ENCODE results near the gene TMEM184A.
A peak's percentile ranks its signal among the peaks of the same experiment; 100 is the strongest.

DNA sequence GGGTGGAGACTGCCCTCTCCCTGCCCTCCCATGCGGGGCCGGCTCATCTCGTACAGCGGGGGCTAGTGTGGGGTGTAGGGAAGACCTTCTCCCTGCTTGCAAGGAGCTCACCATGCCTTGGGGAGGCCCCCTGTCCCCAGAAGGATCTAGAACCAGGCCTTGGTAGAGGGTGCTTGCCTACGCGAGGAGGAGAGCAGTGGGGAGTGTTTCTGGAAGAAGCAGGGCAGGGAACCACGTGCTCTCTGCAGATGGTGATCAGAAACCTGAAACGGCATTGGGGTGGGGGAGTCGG lies 22.8 kb downstream of the TMEM184A start:
- TF ChIP-seq, protein P1, sequence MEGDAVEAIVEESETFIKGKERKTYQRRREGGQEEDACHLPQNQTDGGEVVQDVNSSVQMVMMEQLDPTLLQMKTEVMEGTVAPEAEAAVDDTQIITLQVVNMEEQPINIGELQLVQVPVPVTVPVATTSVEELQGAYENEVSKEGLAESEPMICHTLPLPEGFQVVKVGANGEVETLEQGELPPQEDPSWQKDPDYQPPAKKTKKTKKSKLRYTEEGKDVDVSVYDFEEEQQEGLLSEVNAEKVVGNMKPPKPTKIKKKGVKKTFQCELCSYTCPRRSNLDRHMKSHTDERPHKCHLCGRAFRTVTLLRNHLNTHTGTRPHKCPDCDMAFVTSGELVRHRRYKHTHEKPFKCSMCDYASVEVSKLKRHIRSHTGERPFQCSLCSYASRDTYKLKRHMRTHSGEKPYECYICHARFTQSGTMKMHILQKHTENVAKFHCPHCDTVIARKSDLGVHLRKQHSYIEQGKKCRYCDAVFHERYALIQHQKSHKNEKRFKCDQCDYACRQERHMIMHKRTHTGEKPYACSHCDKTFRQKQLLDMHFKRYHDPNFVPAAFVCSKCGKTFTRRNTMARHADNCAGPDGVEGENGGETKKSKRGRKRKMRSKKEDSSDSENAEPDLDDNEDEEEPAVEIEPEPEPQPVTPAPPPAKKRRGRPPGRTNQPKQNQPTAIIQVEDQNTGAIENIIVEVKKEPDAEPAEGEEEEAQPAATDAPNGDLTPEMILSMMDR (IDR thresholded peaks at IDR 0.05): no peak
- TF ChIP-seq POLR2A (IDR thresholded peaks at IDR 0.05; ENCODE audit: low read length) (no peak; the same call in 1 of the 2 replicates), CBX8 (IDR thresholded peaks at IDR 0.05) (no peak), NPAS2 (CRISPR knock-in tag; IDR thresholded peaks at IDR 0.05; ENCODE audit: borderline replicate concordance) (no peak), ZFP36 (IDR thresholded peaks at IDR 0.05; ENCODE audit: borderline replicate concordance, partially characterized antibody) (no peak), KDM1A (IDR thresholded peaks at IDR 0.05; ENCODE audit: low read depth) (no peak), SMC3 (IDR thresholded peaks at IDR 0.05) (no peak), TP53 (CRISPR knock-in tag; IDR thresholded peaks at IDR 0.05) (peak; percentile 52; the same call in 1 of the 2 replicates), MAFK (IDR thresholded peaks at IDR 0.05; ENCODE audit: partially characterized antibody) (no peak), RAD21 (conservative IDR thresholded peaks at IDR 0.05 in 1 of 2, IDR thresholded peaks at IDR 0.05 in 1 of 2) (no peak), MYC (IDR thresholded peaks at IDR 0.05; ENCODE audit: borderline replicate concordance, low read length) (no peak)
- TF ChIP-seq, protein P2, sequence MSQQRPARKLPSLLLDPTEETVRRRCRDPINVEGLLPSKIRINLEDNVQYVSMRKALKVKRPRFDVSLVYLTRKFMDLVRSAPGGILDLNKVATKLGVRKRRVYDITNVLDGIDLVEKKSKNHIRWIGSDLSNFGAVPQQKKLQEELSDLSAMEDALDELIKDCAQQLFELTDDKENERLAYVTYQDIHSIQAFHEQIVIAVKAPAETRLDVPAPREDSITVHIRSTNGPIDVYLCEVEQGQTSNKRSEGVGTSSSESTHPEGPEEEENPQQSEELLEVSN (IDR thresholded peaks at IDR 0.05; ENCODE audit: borderline replicate concordance, low read depth): 0 out of 2 replicates have a peak, but pooled peaks have one; percentile 28
- TF ChIP-seq, protein P3, sequence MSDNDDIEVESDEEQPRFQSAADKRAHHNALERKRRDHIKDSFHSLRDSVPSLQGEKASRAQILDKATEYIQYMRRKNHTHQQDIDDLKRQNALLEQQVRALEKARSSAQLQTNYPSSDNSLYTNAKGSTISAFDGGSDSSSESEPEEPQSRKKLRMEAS (IDR thresholded peaks at IDR 0.05): peak; percentile 35; the same call in 1 of the 2 replicates
- TF ChIP-seq, protein P4, sequence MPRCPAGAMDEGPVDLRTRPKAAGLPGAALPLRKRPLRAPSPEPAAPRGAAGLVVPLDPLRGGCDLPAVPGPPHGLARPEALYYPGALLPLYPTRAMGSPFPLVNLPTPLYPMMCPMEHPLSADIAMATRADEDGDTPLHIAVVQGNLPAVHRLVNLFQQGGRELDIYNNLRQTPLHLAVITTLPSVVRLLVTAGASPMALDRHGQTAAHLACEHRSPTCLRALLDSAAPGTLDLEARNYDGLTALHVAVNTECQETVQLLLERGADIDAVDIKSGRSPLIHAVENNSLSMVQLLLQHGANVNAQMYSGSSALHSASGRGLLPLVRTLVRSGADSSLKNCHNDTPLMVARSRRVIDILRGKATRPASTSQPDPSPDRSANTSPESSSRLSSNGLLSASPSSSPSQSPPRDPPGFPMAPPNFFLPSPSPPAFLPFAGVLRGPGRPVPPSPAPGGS (IDR thresholded peaks at IDR 0.05): no peak

Measured in A549 (cell line).